Cardiac fibroblast (primary cell): ENCODE measurements around the gene ZC3H18.

Experiments used
- DNase-seq, 2 donors: peaks; one replicate each; pipeline versions ENCODE4 v3.0.0 to v3.0.0-alpha.2; 2010; ENCODE audit warnings: low read depth in 2 of 2
- H3K4me3 ChIP-seq, 2 donors: replicated peaks in 1 of 2; 1 replicate in 1 of 2; 2 replicates in 1 of 2; pipeline ENCODE4 v1.5.1; 2011; ENCODE audit warnings: low read depth in 2 of 2, low read length in 2 of 2, mild to moderate bottlenecking in 2 of 2, moderate library complexity in 1 of 2
- TF ChIP-seq, protein P1 (sequence below): IDR thresholded peaks from one replicate; pipeline ENCODE4 v1.5.1; 2011; ENCODE audit warnings: low read depth, mild to moderate bottlenecking, low read length, inconsistent platforms

ZC3H18 gene

DNA sequence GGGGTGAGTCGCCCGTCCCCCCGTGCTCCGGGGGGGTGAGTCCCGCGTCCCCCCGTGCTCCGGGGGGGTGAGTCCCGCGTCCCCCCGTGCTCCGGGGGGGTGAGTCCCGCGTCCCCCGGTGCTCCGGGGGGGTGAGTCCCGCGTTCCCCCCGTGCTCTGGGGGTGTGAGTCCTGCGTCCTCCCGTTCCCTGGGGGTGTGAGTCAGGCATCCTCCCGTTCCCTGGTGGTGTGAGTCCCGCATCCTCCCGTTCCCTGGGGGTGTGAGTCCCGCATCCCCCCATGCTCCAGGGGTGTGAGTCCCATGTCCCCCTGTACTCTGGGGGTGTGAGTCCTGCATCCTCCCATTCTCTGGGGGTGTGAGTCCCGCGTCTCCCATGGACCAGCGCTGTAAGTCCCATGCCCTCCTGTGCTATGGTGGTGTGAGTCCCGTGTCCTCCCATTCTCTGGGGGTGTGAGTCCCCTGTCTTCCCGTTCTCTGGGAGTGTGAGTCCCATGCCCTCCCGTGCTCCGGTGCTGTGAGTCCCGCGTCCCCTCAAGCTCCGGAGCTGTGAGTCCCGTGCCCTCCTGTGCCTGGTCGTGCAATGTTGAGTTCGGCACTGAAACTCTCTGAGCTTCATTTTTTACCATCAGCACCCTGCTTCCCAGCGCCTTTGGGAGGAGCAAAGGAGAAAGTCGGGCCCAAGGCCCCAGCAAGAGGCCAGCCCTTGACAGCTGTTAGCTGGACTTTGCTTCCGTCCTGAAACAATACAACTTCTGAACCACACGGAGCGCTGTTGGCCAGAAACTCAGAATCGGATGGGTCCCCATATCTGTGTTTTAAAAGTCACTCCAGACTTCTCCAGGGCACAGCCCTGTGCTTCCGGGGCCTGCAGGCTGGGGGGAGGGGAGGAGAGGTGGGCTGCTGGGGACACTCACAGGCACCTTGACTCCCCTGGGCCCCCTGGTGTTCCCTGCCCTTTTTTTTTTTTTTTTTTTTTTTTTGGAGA, 11.5 kb upstream of the ZC3H18 start:
- no peak overlapping the region for H3K4me3 ChIP-seq
- TF ChIP-seq, protein P1, sequence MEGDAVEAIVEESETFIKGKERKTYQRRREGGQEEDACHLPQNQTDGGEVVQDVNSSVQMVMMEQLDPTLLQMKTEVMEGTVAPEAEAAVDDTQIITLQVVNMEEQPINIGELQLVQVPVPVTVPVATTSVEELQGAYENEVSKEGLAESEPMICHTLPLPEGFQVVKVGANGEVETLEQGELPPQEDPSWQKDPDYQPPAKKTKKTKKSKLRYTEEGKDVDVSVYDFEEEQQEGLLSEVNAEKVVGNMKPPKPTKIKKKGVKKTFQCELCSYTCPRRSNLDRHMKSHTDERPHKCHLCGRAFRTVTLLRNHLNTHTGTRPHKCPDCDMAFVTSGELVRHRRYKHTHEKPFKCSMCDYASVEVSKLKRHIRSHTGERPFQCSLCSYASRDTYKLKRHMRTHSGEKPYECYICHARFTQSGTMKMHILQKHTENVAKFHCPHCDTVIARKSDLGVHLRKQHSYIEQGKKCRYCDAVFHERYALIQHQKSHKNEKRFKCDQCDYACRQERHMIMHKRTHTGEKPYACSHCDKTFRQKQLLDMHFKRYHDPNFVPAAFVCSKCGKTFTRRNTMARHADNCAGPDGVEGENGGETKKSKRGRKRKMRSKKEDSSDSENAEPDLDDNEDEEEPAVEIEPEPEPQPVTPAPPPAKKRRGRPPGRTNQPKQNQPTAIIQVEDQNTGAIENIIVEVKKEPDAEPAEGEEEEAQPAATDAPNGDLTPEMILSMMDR, result peak; percentile 68
- peak; percentile 74 to 86 for DNase-seq

DNA sequence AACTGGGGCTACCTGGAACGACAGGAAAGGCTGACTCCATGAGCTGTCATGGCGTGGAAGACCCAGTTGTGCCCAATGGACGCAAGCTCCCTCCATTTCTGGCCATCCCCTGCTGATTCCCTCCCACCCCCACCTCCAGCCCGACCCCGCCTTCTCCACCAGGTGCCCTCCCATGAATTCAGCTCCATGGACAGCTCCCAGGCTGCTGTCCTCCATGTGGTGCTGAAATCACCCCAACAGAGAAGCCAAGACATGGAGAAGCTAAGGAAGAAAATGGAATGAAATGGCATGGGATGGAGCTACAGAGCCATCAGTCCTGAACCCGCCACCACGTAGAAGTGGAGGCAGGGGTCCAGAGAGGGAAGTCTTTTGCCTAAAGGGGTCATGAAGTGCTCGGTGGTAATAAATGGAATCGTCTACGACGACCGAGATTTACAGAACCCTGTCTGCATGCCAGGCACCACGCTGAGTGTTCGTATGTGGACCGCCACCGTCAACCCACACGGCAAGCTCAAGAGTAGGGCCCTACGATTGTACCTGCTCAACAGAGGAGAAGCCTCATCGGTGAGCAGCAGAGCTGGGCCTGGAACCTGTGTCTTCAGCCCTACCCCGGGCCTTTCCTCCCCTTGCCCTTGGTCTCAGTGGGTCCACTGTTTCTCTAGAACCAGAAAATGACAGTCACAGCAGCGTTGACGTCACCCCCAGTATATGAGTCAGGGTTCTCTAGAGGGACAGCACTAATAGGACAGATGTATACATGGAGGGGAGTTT, 9.3 kb upstream of the ZC3H18 start:
- H3K4me3 ChIP-seq, result no peak overlapping the region
- TF ChIP-seq, protein P1, result no peak
- peak; percentile 22 to 30 for DNase-seq

DNA sequence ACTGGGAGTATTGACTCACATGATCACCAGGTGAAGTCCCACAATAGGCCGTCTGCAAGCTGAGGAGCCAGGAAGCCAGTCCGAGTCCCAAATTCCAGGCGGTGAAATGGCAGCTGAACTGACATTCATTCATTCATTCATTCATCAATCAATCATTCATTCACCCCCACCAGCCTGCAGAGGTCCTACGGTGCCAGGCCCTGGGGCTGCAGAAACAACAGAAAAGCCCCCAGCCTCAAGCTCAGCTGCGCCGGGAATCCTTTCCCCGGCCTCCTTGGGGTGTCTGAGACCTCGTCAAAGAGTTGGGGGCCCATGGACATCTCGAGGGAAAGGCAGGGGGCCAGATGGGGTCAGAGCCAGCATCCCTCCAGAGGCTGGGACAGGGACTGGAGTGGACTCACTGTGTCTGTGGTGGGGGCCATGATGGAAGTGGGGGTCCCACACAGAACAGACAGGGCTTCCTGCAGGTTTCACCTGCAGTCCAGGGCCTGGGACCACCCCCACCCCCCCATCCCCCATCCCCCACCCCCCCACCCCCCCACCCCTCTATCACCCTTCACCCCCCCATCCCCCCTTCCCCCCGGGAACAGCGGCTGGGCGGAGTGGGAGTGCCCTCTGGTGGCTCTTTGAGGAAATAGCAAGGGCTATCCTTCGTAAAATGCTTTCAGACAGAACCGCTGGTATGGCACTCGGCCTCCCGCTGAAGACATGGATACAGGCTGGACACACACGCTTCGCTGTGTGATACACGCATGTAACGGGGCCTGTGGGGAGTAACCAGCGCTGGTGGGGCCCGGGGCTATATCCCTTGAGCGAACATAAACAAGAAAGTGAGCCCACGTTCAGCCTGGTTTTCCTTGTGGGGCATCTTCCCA, 8.5 kb upstream of the ZC3H18 start:
- TF ChIP-seq, protein P1, result peak; percentile 78
- peak overlapping the region in 1 of 2 donors; percentile 33 for H3K4me3 ChIP-seq
- peak; percentile 60 to 64 for DNase-seq

DNA sequence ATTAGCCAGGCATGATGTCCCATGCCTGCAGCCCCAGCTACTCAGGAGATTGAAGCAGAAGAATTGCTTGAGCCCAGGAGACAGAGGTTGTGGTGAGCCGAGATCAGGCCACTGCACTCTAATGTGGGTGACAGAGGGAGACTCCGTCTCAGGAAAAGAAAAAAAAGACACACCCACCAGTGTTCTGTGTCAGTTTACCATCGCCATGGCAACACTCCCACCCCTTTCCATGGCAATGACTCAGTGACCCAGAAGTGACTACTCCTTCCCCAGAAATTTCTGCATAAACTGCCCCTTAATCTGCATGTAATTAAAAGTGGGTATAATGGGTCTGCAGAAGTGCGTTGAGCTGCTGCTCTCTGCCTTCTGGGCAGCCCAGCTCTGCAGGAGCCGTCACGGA, 4.0 kb upstream of the ZC3H18 start:
- TF ChIP-seq, protein P1, result no peak
- DNase-seq, result peak; percentile 31 to 64
- H3K4me3 ChIP-seq, result no peak overlapping the region

DNA sequence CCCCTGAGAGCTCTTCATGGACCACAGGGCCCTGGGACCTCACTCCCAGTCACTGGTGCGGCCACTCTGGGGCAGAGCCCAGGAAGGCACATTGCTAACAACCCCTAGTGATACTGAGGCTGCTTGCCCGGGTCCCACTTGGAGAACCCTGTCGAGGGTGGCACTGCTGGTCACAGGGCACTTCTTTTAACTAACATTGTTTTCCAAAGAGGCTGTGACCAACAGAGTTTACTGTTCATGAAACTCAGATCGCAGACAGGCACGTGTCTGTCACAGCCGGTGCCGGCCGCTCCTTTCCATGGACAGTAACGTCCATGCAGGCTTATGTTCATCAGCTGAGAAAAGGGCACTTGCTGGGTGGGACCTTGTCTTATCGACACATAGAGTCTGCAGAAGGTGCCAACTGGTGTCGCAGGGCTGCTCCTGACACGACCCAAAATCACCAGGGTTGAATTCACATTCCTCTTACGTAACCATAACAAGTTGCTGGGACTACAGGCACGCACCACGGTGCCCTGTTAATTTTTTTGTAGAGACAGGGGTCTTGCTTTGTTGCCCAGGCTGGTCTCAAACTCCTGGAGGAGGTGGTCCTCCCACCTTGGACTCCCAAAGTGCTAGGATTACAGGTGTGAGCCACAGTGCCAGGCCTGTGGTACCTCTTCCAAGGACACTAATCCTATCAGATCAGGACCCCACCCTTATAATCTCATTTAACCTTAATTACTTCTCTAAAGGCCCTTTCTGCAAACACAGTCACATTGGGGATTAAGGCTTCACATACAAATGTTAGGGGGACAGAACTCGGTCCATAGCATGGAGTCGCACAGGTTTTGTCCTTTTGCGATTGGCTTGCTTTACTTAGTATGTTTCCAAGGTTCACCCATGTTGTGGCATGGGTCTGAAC, 1.2 kb upstream of the ZC3H18 start:
- TF ChIP-seq, protein P1, result no peak
- H3K4me3 ChIP-seq, result peak overlapping the region; percentile 58 to 73
- no peak for DNase-seq
